ENCODE measurements around the gene CMSS1. TPM values are rescaled to one million over a fixed set of nuclear protein-coding genes. Genes with fewer than 3 reads are reported as not detected.
A peak's percentile ranks its signal among the peaks of the same experiment; 100 is the strongest.

Gene CMSS1
- total RNA-seq, 4 donors from 2014 or later, result 1.3 to 9.9 (median 2.3) TPM

- TF ChIP-seq CTCF (IDR thresholded peaks at IDR 0.05) (no peak), POLR2A (IDR thresholded peaks at IDR 0.05) (no peak)
- Histone ChIP-seq H3K36me3 (no peaks in the 10 kb centered on the region), H3K27ac (no peak overlapping the region), H3K4me1 (no peaks in the 10 kb centered on the region), H3K9me3 (peaks cover 0 to 12% (median 5%) of the 10 kb centered on the region in 4 donors), H3K27me3 (no peaks in the 10 kb centered on the region), H3K4me3 (no peak overlapping the region)
- DNase-seq, result no peak
These were observed 12.5 kb upstream of the CMSS1 start for GRCh38 chr3:99805160-99805559.

- no peak overlapping the region for H3K27ac ChIP-seq
- H3K4me3 ChIP-seq, result no peak overlapping the region
- TF ChIP-seq POLR2A (IDR thresholded peaks at IDR 0.05) (no peak), CTCF (IDR thresholded peaks at IDR 0.05) (peak; percentile 44 to 80 (median 54))
- H3K36me3 ChIP-seq, result no peaks in the 10 kb centered on the region
- peak in 2 of 3 donors; percentile 35 to 75 for DNase-seq
- H3K4me1 ChIP-seq, result no peaks in the 10 kb centered on the region
- H3K9me3 ChIP-seq, result peaks cover 0 to 12% (median 5%) of the 10 kb centered on the region in 4 donors
- H3K27me3 ChIP-seq, result no peaks in the 10 kb centered on the region
These were observed 9.4 kb upstream of the CMSS1 start for GRCh38 chr3:99808163-99808794.

- Histone ChIP-seq H3K4me3 (no peak overlapping the region), H3K9me3 (peaks cover 0 to 10% (median 4%) of the 10 kb centered on the region in 4 donors), H3K4me1 (no peaks in the 10 kb centered on the region), H3K27me3 (no peaks in the 10 kb centered on the region), H3K27ac (no peak overlapping the region), H3K36me3 (no peaks in the 10 kb centered on the region)
- TF ChIP-seq CTCF (IDR thresholded peaks at IDR 0.05), result no peak
- no peak for TF ChIP-seq POLR2A (IDR thresholded peaks at IDR 0.05)
- DNase-seq, result no peak
These were observed 8.1 kb upstream of the CMSS1 start for GRCh38 chr3:99809565-99809964.

GRCh38 chr3:99810403-99810802, 7.3 kb upstream of the CMSS1 start:
- H3K9me3 ChIP-seq, result peaks cover 0 to 2% (median under 1%) of the 10 kb centered on the region in 4 donors
- no peak overlapping the region for H3K27ac ChIP-seq
- DNase-seq, result no peak
- no peaks in the 10 kb centered on the region for H3K4me1 ChIP-seq
- H3K27me3 ChIP-seq, result no peaks in the 10 kb centered on the region
- TF ChIP-seq CTCF (IDR thresholded peaks at IDR 0.05) (no peak), POLR2A (IDR thresholded peaks at IDR 0.05) (no peak)
- no peak overlapping the region for H3K4me3 ChIP-seq
- no peaks in the 10 kb centered on the region for H3K36me3 ChIP-seq

GRCh38 chr3:99817047-99817436, 620 bp upstream of the CMSS1 start:
- peak overlapping the region; percentile 79 to 91 (median 84) for H3K27ac ChIP-seq
- peak in 2 of 3 donors; percentile 20 to 46 for DNase-seq
- no peak for TF ChIP-seq POLR2A (IDR thresholded peaks at IDR 0.05)
- TF ChIP-seq CTCF (IDR thresholded peaks at IDR 0.05), result no peak
- peak overlapping the region; percentile 54 to 82 (median 68) for H3K4me3 ChIP-seq
- no peaks in the 10 kb centered on the region for H3K36me3 ChIP-seq
- H3K27me3 ChIP-seq, result no peaks in the 10 kb centered on the region
- no peaks in the 10 kb centered on the region for H3K9me3 ChIP-seq
- peaks cover 0 to 9% (median 4%) of the 10 kb centered on the region in 4 donors for H3K4me1 ChIP-seq

Data from Peyer's patch (tissue), 4 donors.